Progenitor cell of endocrine pancreas (in vitro differentiated cells): Measurements from ENCODE around the gene DCC. TPM values are rescaled to one million over a fixed set of nuclear protein-coding genes. Genes with fewer than 3 reads are reported as not detected.

Experiments
- DNase-seq: peaks from one replicate; pipeline ENCODE4 v3.0.0; 2021; ENCODE audit warnings: low spot score; ENCODE audit not compliant: unreplicated experiment
- H3K27ac Mint-ChIP-seq: 2 replicates; pipeline ENCODE4 v1.8.0; 2021; ENCODE audit warnings: mild to moderate bottlenecking, moderate library complexity, mixed read lengths
- H3K27me3 Mint-ChIP-seq: 2 replicates; pipeline ENCODE4 v1.8.0; 2021; ENCODE audit warnings: mixed read lengths
- H3K36me3 Mint-ChIP-seq: 2 replicates; pipeline ENCODE4 v1.8.0; 2022; ENCODE audit warnings: mixed read lengths; ENCODE audit not compliant: insufficient read depth
- H3K4me1 Mint-ChIP-seq: 2 replicates; pipeline ENCODE4 v1.8.0; 2021; ENCODE audit warnings: low read depth, mixed read lengths
- H3K4me3 Mint-ChIP-seq: 2 replicates; pipeline ENCODE4 v1.8.0; 2021; ENCODE audit warnings: low read depth, mild to moderate bottlenecking, moderate library complexity, mixed read lengths
- H3K9me3 Mint-ChIP-seq: 2 replicates; pipeline ENCODE4 v1.8.0; 2021; ENCODE audit warnings: low read depth, mixed read lengths
- CTCF ChIP-seq: fragments of 200-600 bp; sonication (generic); IDR thresholded peaks from one replicate; pipeline ENCODE4 v1.5.0; 2021; ENCODE audit warnings: antibody characterized with exemption, mild to moderate bottlenecking; ENCODE audit not compliant: unreplicated experiment
- total RNA-seq: library from RNA; stranded (reverse); gene quantifications from 2 replicates; pipeline ENCODE4 v1.2.1, GENCODE V29; 2021

DCC gene
- total RNA-seq, 1 donor from 2014 or later, result 8.4 TPM

- no peaks in the 10 kb centered on the region for H3K9me3 Mint-ChIP-seq
- no peaks in the 10 kb centered on the region for H3K27me3 Mint-ChIP-seq
- TF ChIP-seq CTCF, result no peak
Measured at GRCh38 chr18:53489266-53489665, 1149.3 kb downstream of the DCC start.

GRCh38 chr18:53490019-53490418, 1150.0 kb downstream of the DCC start:
- Mint-ChIP-seq H3K27ac (no peak overlapping the region), H3K27me3 (no peaks in the 10 kb centered on the region), H3K36me3 (no peaks in the 10 kb centered on the region), H3K9me3 (no peaks in the 10 kb centered on the region), H3K4me1 (peaks cover 3% of the 10 kb centered on the region), H3K4me3 (no peak overlapping the region)
- no peak for DNase-seq
- TF ChIP-seq CTCF, result no peak

More at GRCh38 chr18:53489266-53489665, 1149.3 kb downstream of the DCC start:
- Mint-ChIP-seq H3K4me3 (no peak overlapping the region), H3K27ac (peak overlapping the region; percentile 29), H3K4me1 (peaks cover 3% of the 10 kb centered on the region), H3K36me3 (no peaks in the 10 kb centered on the region)
- DNase-seq, result no peak

GRCh38 chr18:53496028-53496427, 1156.0 kb downstream of the DCC start:
- DNase-seq, result no peak
- Mint-ChIP-seq H3K4me3 (no peak overlapping the region), H3K9me3 (no peaks in the 10 kb centered on the region), H3K27me3 (no peaks in the 10 kb centered on the region), H3K36me3 (peaks cover 1% of the 10 kb centered on the region), H3K4me1 (no peaks in the 10 kb centered on the region), H3K27ac (no peak overlapping the region)
- TF ChIP-seq CTCF, result no peak

- peaks cover 4% of the 10 kb centered on the region for H3K4me1 Mint-ChIP-seq
- no peaks in the 10 kb centered on the region for H3K9me3 Mint-ChIP-seq
- H3K4me3 Mint-ChIP-seq, result no peak overlapping the region
- no peak overlapping the region for H3K27ac Mint-ChIP-seq
- TF ChIP-seq CTCF, result no peak
- no peak for DNase-seq
- H3K27me3 Mint-ChIP-seq, result no peaks in the 10 kb centered on the region
- H3K36me3 Mint-ChIP-seq, result peaks cover 1% of the 10 kb centered on the region
Measured at GRCh38 chr18:53503914-53504441, 1164.0 kb downstream of the DCC start.

- Mint-ChIP-seq H3K27ac (no peak overlapping the region), H3K27me3 (no peaks in the 10 kb centered on the region), H3K36me3 (peaks cover 2% of the 10 kb centered on the region), H3K4me1 (no peaks in the 10 kb centered on the region), H3K4me3 (no peak overlapping the region), H3K9me3 (no peaks in the 10 kb centered on the region)
- no peak for DNase-seq
- no peak for TF ChIP-seq CTCF
Measured at GRCh38 chr18:53508529-53508928, 1168.5 kb downstream of the DCC start.
